ENCODE measurements around the gene H19.

Gene H19

GRCh38 chr11:1982873-1983600 lies 14.6 kb downstream of the H19 start:
- no peak for DNase-seq (ENCODE audit: low spot score)

- DNase-seq (ENCODE audit: low spot score), result no peak
These were observed 18.0 kb downstream of the H19 start for GRCh38 chr11:1979607-1980006.

DNA sequence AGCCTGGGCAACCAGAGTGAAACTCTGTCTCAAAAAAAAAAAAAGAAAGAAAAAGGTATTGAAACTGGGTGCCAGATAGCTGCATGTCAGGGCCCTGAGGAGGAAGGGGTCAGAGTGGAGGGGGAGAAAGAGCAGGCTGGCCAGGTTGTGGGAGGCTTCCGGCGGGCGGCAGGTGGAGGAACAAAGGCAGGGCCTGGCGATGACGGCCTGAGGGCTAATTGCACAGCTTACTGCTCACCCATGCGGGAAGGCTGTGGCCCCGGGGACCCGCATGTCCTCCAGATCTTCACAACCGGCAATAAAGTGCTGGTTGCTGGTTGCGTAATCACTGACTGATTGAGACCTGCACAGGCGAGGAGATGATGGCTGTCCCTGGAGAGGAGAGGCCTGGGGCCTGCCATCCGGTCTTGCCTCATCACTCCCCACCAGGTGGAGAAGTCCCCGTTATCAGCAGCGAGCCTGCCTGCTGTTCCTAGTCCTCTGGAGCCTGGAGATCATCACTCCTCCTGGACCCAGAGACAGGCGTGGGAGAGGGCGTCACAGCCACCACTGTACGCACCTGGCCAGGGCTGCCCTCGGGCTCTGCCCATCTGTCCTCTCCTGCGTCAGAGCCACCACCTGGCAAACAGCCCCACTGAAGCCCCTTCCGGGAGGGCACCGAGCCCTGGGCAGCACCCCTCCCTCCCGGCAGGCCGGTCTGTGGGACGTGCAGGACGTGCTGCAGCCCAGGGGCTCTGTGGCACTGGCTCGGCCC lies 18.7 kb downstream of the H19 start:
- no peak for DNase-seq (ENCODE audit: low spot score)

GRCh38 chr11:1975185-1975584 lies 22.5 kb downstream of the H19 start:
- DNase-seq (ENCODE audit: low spot score), result no peak

DNA sequence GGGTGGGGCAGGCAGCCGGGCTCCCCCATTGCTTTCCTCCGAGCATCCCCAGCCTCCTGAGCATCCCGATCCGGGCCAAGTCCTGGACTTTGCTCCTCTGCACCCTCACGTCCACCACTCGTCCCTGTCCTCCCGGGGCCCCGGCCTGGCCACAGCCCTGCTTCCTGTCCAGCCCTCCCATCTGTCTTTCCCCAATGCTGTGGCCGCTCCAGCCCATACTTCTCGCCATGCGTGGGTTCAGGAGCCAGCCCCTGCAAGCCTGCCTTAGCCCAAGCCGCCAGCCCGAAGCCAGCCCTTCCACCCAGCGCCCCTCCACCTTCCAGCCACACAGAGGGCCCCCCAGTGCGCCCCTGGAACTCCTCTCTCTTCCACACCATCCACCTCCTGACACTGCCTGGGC lies 26.7 kb downstream of the H19 start:
- no peak for DNase-seq (ENCODE audit: low spot score)

DNA sequence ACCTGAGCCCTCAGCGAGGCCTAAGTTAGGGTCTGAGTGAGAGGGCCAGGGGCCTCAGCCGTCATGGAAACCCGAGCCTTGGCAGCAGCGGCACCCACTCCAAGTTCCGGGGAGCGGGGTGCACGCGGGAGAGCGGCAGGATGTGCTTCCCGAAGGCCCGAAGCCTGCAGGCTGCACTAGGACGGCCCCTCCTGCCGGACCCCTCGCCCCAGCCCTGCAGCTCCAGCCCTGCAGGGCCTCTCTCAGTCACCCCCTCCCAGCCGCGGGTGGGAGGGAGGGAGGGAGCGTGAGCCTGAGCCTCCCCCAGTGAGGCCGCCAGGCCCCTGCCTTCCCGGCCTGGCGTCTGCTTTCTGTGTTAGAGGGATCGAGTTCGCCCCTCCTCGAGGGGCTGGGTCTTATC lies 27.9 kb downstream of the H19 start:
- no peak for DNase-seq (ENCODE audit: low spot score)

DNA sequence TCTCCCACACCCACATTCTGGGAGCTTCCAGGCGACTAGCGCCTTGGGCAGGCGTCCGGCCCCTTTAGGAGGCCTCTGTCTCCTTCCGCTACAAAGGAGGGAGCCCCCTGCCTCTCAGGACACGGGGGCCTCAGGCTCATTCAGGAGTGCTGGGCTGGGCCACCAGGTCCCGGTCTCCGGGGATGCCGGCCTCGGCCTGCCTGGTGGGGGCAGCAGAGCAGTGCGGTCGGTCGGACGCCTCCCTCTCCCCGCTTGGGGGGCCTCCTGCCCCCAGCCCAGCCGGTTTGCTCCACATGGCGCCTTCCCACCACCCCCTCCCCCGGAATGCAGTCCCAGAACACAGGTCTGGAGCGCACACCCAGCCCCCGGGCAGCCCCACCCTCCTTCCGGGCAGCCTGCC lies 28.6 kb downstream of the H19 start:
- DNase-seq (ENCODE audit: low spot score), result no peak

- DNase-seq (ENCODE audit: low spot score), result no peak
These were observed 29.1 kb downstream of the H19 start for GRCh38 chr11:1968454-1969002.

GRCh38 chr11:1967641-1968225 lies 29.9 kb downstream of the H19 start:
- DNase-seq (ENCODE audit: low spot score), result no peak

GRCh38 chr11:1966531-1966930 lies 31.1 kb downstream of the H19 start:
- DNase-seq (ENCODE audit: low spot score), result no peak

GRCh38 chr11:1964955-1965354 lies 32.7 kb downstream of the H19 start:
- no peak for DNase-seq (ENCODE audit: low spot score)

DNA sequence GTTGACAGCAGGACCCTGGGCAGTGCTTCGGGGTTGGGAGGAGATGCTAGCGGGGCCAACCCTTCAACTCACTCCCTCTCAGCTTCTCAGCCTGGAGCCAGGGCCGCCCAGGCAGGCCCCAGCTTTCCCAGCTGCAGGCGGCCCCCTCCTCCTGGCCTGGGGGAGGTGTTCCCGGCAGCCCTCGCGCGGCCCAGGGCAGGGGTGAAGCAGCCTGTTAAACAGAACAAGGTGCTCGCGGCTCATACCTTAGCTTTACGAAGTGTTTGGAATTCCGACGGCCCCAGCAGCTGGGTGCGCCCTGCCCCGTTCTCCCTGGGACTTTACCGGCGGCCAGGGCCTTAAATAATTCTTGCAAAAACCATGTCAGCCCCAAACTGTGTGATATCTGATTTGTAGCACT lies 33.3 kb downstream of the H19 start:
- no peak for DNase-seq (ENCODE audit: low spot score)

DNA sequence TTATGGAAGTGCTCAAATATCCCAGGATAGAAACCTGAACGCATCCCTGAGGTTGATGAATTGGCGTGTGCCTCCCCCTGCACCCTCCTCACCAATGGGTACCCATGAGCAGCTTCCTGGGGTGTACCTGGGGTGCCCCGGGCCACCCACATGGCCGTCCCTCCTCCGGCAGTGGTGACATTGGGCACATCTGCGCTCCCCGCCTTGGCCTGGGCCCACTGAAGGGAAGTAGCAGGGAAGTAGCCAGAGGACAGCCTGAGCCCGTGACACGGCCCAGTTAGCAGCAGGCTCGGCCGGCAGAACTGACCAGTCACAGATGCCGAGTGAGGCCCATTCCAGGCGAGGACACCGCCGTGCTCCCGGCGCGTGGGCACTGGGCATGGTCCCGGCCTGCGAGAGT lies 33.8 kb downstream of the H19 start:
- no peak for DNase-seq (ENCODE audit: low spot score)

DNA sequence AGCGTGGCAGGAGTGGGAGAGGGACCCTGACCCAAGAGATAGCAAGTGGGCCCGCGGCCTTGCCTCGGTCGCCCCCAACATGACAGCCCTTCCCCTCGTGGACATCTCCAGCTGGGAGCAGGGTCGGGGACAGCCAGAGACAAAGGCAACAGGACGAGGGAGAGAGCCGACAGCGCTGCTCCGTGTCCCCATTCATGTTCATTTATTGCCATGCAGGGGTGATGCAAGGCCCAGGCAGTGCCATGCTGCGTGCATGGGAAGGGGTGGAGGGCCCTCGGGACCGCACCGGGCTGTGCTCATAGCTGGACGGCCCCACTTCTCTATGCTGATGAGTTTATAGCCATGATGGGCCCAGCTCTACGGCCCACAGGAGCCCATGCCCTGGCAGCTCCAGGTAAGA lies 37.9 kb downstream of the H19 start:
- no peak for DNase-seq (ENCODE audit: low spot score)

- no peak for DNase-seq (ENCODE audit: low spot score)
These were observed 39.3 kb downstream of the H19 start for GRCh38 chr11:1958367-1958766.

GRCh38 chr11:1953489-1954266 lies 44.0 kb downstream of the H19 start:
- no peak for DNase-seq (ENCODE audit: low spot score)

DNA sequence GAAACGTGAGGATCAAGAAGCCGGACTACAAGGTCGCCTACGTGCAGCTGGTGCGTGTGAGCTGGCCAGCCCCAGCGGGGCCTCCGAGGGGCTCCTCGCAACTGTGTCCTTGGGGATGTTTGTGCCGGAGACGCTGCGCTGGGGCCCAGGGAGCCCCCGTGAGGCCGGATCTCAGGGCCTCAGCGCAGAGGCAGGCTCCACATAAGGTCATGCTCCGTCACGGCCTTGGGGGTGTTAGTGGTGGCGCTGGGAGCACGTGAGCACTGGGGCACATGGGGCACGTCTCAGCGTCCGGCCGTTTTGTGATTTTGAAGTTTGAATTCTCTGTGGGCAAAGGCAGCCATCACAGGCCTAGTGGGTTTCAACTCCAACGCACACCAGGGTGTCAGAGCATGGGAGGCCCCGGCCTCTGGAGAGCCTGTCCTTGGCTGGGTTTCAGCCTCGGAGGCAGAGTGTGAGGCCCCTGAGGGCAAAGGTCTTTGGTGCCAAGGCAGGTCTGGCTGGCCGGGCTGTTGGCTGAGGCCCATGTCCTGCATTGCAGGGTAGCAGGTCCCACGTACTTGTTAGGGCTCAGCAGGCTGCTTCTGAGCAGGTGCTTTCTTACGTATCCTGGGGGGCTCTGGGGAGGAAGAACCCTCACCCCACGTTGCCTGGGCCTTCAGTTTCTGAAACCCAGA lies 44.7 kb downstream of the H19 start:
- DNase-seq (ENCODE audit: low spot score), result no peak

DNA sequence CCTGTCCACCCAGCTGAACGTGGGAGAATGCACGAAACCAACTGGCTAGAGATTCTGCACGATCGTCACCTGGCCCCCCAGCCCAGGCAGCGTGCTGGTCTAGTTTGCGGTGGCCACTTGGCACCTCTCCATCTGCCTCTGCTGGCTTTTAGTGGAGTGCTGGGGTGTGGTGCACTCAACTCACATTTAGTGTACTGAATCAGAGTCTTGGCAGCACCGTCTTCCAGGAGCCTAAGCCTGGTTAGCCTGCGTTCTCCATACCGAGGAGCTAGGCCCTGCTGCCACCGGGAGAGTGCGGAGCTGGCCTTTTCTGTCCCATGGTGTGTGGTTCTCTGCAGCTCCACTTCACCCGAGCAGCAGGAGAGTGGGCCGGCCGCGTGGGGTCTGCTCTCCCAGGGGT lies 47.7 kb downstream of the H19 start:
- no peak for DNase-seq (ENCODE audit: low spot score)

- DNase-seq (ENCODE audit: low spot score), result no peak
These were observed 48.3 kb downstream of the H19 start for GRCh38 chr11:1949302-1949701.

GRCh38 chr11:1948389-1948788 lies 49.3 kb downstream of the H19 start:
- no peak for DNase-seq (ENCODE audit: low spot score)

- no peak for DNase-seq (ENCODE audit: low spot score)
These were observed 49.9 kb downstream of the H19 start for GRCh38 chr11:1947592-1948237.
